SK-N-SH treated with all-trans-retinoic acid at 6 μM for 48 hours (cell line): ENCODE measurements around the gene AADACL2.

ENCODE experiments used
- ARNTL ChIP-seq: fragments of 450-650 bp; formaldehyde crosslinking; IDR thresholded peaks from 2 replicates; pipeline ENCODE4 v1.5.0; 2020; ENCODE audit warnings: low read depth, mild to moderate bottlenecking, moderate library complexity, borderline replicate concordance
- CSDC2 ChIP-seq: fragments of 250-450 bp; sonication (Bioruptor Pico); IDR thresholded peaks from 2 replicates; pipeline ENCODE4 v1.5.0; 2020; ENCODE audit warnings: mild to moderate bottlenecking, moderate library complexity
- OSR1 ChIP-seq: fragments of 250-450 bp; sonication (Bioruptor Pico); IDR thresholded peaks from 2 replicates; pipeline ENCODE4 v1.8.0; 2022; ENCODE audit warnings: moderate library complexity, mild to moderate bottlenecking, inconsistent platforms
- PPARA ChIP-seq: fragments of 250-450 bp; sonication (Bioruptor Pico); IDR thresholded peaks from 2 replicates; pipeline ENCODE4 v1.5.0; 2020; ENCODE audit warnings: mild to moderate bottlenecking, borderline replicate concordance
- RARB ChIP-seq: fragments of 250-450 bp; sonication (Bioruptor Pico); IDR thresholded peaks from 2 replicates; pipeline ENCODE4 v1.8.0; 2021; ENCODE audit warnings: mild to moderate bottlenecking, moderate library complexity
- SNAI2 ChIP-seq: fragments of 250-450 bp; sonication (Bioruptor Pico); IDR thresholded peaks from 2 replicates; pipeline ENCODE4 v1.5.0; 2020; ENCODE audit warnings: mild to moderate bottlenecking, moderate library complexity
- TOX ChIP-seq: fragments of 250-450 bp; sonication (Bioruptor Pico); IDR thresholded peaks from 2 replicates; pipeline ENCODE4 v1.8.0; 2021; ENCODE audit warnings: mild to moderate bottlenecking, moderate library complexity, borderline replicate concordance
- ZFP3 ChIP-seq: fragments of 250-450 bp; sonication (Bioruptor Pico); IDR thresholded peaks from 2 replicates; pipeline ENCODE4 v1.5.0; 2020; ENCODE audit warnings: mild to moderate bottlenecking, moderate library complexity
- ZNF70 ChIP-seq: fragments of 450-650 bp; formaldehyde crosslinking; IDR thresholded peaks from 2 replicates; pipeline ENCODE4 v1.5.0; 2020; ENCODE audit warnings: mild to moderate bottlenecking, moderate library complexity
- ZNF8 ChIP-seq: fragments of 450-650 bp; formaldehyde crosslinking; IDR thresholded peaks from 2 replicates; pipeline ENCODE4 v1.5.0; 2020; ENCODE audit warnings: mild to moderate bottlenecking, moderate library complexity
- TF ChIP-seq, protein P1 (sequence below): fragments of 250-450 bp; sonication (Bioruptor Pico); IDR thresholded peaks from 2 replicates; pipeline ENCODE4 v1.8.0; 2020; ENCODE audit warnings: mild to moderate bottlenecking, moderate library complexity, borderline replicate concordance
- TF ChIP-seq, protein P2 (sequence below): fragments of 250-450 bp; sonication (Bioruptor Pico); IDR thresholded peaks from 2 replicates; pipeline ENCODE4 v1.5.1; 2021; ENCODE audit warnings: mild to moderate bottlenecking, moderate library complexity
- TF ChIP-seq, protein P3 (sequence below): fragments of 250-450 bp; sonication (Bioruptor Pico); IDR thresholded peaks from 2 replicates; pipeline ENCODE4 v1.5.1; 2020; ENCODE audit warnings: low read depth, mild to moderate bottlenecking, moderate library complexity
- TF ChIP-seq, protein P4 (sequence below): fragments of 250-450 bp; sonication (Bioruptor Pico); IDR thresholded peaks from 2 replicates; pipeline ENCODE4 v1.5.0; 2020; ENCODE audit warnings: mild to moderate bottlenecking, moderate library complexity

DNA sequence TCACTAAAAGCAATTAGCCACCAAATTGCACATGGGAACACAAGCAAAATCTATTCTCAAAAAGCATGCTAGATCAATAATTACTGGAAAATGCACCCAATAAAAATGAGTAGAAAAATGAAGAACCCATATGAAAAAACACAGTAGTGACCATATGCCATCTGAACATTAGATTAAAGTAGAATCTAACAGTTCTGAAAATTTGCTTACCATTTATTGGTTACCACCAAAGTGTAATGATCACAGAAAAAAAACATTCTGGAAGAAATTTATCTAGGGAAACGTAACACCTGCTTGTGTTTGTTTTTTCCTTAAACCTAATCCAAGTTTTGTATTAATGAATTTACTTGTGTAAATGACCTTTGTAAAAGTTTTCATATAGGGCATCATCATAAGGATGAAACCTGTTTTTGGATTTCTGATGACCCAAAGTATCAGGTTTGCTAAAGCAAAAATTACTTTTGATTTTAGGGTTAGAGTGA lies 42.6 kb downstream of the AADACL2 start:
- TF ChIP-seq, protein P1, sequence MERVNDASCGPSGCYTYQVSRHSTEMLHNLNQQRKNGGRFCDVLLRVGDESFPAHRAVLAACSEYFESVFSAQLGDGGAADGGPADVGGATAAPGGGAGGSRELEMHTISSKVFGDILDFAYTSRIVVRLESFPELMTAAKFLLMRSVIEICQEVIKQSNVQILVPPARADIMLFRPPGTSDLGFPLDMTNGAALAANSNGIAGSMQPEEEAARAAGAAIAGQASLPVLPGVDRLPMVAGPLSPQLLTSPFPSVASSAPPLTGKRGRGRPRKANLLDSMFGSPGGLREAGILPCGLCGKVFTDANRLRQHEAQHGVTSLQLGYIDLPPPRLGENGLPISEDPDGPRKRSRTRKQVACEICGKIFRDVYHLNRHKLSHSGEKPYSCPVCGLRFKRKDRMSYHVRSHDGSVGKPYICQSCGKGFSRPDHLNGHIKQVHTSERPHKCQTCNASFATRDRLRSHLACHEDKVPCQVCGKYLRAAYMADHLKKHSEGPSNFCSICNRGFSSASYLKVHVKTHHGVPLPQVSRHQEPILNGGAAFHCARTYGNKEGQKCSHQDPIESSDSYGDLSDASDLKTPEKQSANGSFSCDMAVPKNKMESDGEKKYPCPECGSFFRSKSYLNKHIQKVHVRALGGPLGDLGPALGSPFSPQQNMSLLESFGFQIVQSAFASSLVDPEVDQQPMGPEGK (CRISPR knock-in tag), result no peak
- TF ChIP-seq, protein P2, sequence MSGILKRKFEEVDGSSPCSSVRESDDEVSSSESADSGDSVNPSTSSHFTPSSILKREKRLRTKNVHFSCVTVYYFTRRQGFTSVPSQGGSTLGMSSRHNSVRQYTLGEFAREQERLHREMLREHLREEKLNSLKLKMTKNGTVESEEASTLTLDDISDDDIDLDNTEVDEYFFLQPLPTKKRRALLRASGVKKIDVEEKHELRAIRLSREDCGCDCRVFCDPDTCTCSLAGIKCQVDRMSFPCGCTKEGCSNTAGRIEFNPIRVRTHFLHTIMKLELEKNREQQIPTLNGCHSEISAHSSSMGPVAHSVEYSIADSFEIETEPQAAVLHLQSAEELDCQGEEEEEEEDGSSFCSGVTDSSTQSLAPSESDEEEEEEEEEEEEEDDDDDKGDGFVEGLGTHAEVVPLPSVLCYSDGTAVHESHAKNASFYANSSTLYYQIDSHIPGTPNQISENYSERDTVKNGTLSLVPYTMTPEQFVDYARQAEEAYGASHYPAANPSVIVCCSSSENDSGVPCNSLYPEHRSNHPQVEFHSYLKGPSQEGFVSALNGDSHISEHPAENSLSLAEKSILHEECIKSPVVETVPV (CRISPR knock-in tag), result no peak
- TF ChIP-seq ZNF8 (CRISPR knock-in tag) (no peak), ZNF70 (no peak), OSR1 (CRISPR knock-in tag) (no peak), SNAI2 (no peak), ARNTL (no peak), ZFP3 (no peak), CSDC2 (no peak), RARB (CRISPR knock-in tag) (no peak), PPARA (CRISPR knock-in tag) (no peak), TOX (CRISPR knock-in tag) (no peak)
- TF ChIP-seq, protein P3, sequence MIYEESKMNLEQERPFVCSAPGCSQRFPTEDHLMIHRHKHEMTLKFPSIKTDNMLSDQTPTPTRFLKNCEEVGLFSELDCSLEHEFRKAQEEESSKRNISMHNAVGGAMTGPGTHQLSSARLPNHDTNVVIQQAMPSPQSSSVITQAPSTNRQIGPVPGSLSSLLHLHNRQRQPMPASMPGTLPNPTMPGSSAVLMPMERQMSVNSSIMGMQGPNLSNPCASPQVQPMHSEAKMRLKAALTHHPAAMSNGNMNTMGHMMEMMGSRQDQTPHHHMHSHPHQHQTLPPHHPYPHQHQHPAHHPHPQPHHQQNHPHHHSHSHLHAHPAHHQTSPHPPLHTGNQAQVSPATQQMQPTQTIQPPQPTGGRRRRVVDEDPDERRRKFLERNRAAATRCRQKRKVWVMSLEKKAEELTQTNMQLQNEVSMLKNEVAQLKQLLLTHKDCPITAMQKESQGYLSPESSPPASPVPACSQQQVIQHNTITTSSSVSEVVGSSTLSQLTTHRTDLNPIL (CRISPR knock-in tag), result no peak
- TF ChIP-seq, protein P4, sequence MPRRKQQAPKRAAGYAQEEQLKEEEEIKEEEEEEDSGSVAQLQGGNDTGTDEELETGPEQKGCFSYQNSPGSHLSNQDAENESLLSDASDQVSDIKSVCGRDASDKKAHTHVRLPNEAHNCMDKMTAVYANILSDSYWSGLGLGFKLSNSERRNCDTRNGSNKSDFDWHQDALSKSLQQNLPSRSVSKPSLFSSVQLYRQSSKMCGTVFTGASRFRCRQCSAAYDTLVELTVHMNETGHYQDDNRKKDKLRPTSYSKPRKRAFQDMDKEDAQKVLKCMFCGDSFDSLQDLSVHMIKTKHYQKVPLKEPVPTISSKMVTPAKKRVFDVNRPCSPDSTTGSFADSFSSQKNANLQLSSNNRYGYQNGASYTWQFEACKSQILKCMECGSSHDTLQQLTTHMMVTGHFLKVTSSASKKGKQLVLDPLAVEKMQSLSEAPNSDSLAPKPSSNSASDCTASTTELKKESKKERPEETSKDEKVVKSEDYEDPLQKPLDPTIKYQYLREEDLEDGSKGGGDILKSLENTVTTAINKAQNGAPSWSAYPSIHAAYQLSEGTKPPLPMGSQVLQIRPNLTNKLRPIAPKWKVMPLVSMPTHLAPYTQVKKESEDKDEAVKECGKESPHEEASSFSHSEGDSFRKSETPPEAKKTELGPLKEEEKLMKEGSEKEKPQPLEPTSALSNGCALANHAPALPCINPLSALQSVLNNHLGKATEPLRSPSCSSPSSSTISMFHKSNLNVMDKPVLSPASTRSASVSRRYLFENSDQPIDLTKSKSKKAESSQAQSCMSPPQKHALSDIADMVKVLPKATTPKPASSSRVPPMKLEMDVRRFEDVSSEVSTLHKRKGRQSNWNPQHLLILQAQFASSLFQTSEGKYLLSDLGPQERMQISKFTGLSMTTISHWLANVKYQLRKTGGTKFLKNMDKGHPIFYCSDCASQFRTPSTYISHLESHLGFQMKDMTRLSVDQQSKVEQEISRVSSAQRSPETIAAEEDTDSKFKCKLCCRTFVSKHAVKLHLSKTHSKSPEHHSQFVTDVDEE (CRISPR knock-in tag), result no peak
